Measurements from ENCODE around the gene PTPRCAP. TPM values are rescaled to one million over a fixed set of nuclear protein-coding genes. Genes with fewer than 3 reads are reported as not detected.
"Not testable (repeated sequence)": the region's sequence is repeated elsewhere in the genome, so short reads cannot be mapped to it uniquely, and the experiment has no call there.

PTPRCAP gene
- polyA plus RNA-seq (2013, experiment 1 of 4) = 0.33 TPM
- polyA plus RNA-seq (2013, experiment 2 of 4) = 0.71 TPM
- 1.1 TPM for polyA plus RNA-seq (2013, experiment 3 of 4)
- 0.69 TPM for polyA plus RNA-seq (2013, experiment 4 of 4)

- H3K27ac ChIP-seq (ENCODE audit: insufficient read depth, low read depth, low read length, poor library complexity, severe bottlenecking) = no peak within 1 kb of the TSS
- no peak within 1 kb of the TSS for H3K4me3 ChIP-seq (ENCODE audit: insufficient read depth, low read depth, low read length)
- 86 to 87% methylated on average over 23 to 26 of the region's 26 CpGs for WGBS, 2 experiments
- H3K27me3 ChIP-seq (ENCODE audit: control insufficient read depth, insufficient read depth, low read length, poor library complexity, severe bottlenecking) = no peaks in the 10 kb centered on the region
- no peaks in the 10 kb centered on the region for H3K4me1 ChIP-seq (ENCODE audit: control insufficient read depth, insufficient read depth, low read length)
- no peaks in the 10 kb centered on the region for H3K9me3 ChIP-seq (ENCODE audit: control insufficient read depth, low read length)
- peaks cover 4% of the 10 kb centered on the region for H3K36me3 ChIP-seq (ENCODE audit: control insufficient read depth, insufficient read depth, low read length)
Measured at GRCh38 chr11:67437082-67437808, at the start of gene PTPRCAP. Gene PTPRCAP (minus strand): TSS chr11:67437682. CDS start chr11:67437619, 63 bp downstream.

- Histone ChIP-seq H3K27ac (ENCODE audit: insufficient read depth, low read depth, low read length, poor library complexity, severe bottlenecking) (no peak overlapping the region), H3K4me3 (ENCODE audit: insufficient read depth, low read depth, low read length) (no peak overlapping the region), H3K4me1 (ENCODE audit: control insufficient read depth, insufficient read depth, low read length) (peaks cover 6% of the 10 kb centered on the region), H3K27me3 (ENCODE audit: control insufficient read depth, insufficient read depth, low read length, poor library complexity, severe bottlenecking) (peaks cover 4% of the 10 kb centered on the region), H3K36me3 (ENCODE audit: control insufficient read depth, insufficient read depth, low read length) (no peaks in the 10 kb centered on the region), H3K9me3 (ENCODE audit: control insufficient read depth, low read length) (no peaks in the 10 kb centered on the region)
- 94 to 95% methylated on average over 20 of the region's 20 CpGs for WGBS, 2 experiments
Measured at GRCh38 chr11:67486481-67487195, 49.2 kb upstream of the PTPRCAP start.

GRCh38 chr11:67485873-67486361 is 48.4 kb upstream of the PTPRCAP start:
- H3K9me3 ChIP-seq (ENCODE audit: control insufficient read depth, low read length); H3K27ac ChIP-seq (ENCODE audit: insufficient read depth, low read depth, low read length, poor library complexity, severe bottlenecking): not testable (repeated sequence)
- 87 to 89% methylated on average over 7 of the region's 7 CpGs for WGBS, 2 experiments

GRCh38 chr11:67484847-67485311 is 47.4 kb upstream of the PTPRCAP start:
- no peak overlapping the region for H3K27ac ChIP-seq (ENCODE audit: insufficient read depth, low read depth, low read length, poor library complexity, severe bottlenecking)
- WGBS, 2 experiments = 89% methylated on average over 11 of the region's 11 CpGs

More at GRCh38 chr11:67485873-67486361, 48.4 kb upstream of the PTPRCAP start:
- not testable (repeated sequence) for H3K27me3 ChIP-seq (ENCODE audit: control insufficient read depth, insufficient read depth, low read length, poor library complexity, severe bottlenecking); H3K4me3 ChIP-seq (ENCODE audit: insufficient read depth, low read depth, low read length); H3K36me3 ChIP-seq (ENCODE audit: control insufficient read depth, insufficient read depth, low read length); H3K4me1 ChIP-seq (ENCODE audit: control insufficient read depth, insufficient read depth, low read length)

GRCh38 chr11:67483831-67484665 is 46.6 kb upstream of the PTPRCAP start:
- H3K27me3 ChIP-seq (ENCODE audit: control insufficient read depth, insufficient read depth, low read length, poor library complexity, severe bottlenecking) = peaks cover 4% of the 10 kb centered on the region
- H3K36me3 ChIP-seq (ENCODE audit: control insufficient read depth, insufficient read depth, low read length) = no peaks in the 10 kb centered on the region
- 93 to 94% methylated on average over 16 of the region's 16 CpGs for WGBS, 2 experiments
- H3K9me3 ChIP-seq (ENCODE audit: control insufficient read depth, low read length) = no peaks in the 10 kb centered on the region
- no peak overlapping the region for H3K4me3 ChIP-seq (ENCODE audit: insufficient read depth, low read depth, low read length)
- no peak overlapping the region for H3K27ac ChIP-seq (ENCODE audit: insufficient read depth, low read depth, low read length, poor library complexity, severe bottlenecking)
- peaks cover 6% of the 10 kb centered on the region for H3K4me1 ChIP-seq (ENCODE audit: control insufficient read depth, insufficient read depth, low read length)

More at GRCh38 chr11:67484847-67485311, 47.4 kb upstream of the PTPRCAP start:
- Histone ChIP-seq H3K4me3 (ENCODE audit: insufficient read depth, low read depth, low read length) (no peak overlapping the region), H3K36me3 (ENCODE audit: control insufficient read depth, insufficient read depth, low read length) (no peaks in the 10 kb centered on the region), H3K9me3 (ENCODE audit: control insufficient read depth, low read length) (no peaks in the 10 kb centered on the region), H3K4me1 (ENCODE audit: control insufficient read depth, insufficient read depth, low read length) (peaks cover 6% of the 10 kb centered on the region), H3K27me3 (ENCODE audit: control insufficient read depth, insufficient read depth, low read length, poor library complexity, severe bottlenecking) (peaks cover 4% of the 10 kb centered on the region)

- H3K4me3 ChIP-seq (ENCODE audit: insufficient read depth, low read depth, low read length) = peak within 1 kb of the TSS; percentile 50
- WGBS, 2 experiments = 10 to 11% methylated on average over 60 of the region's 60 CpGs
- H3K36me3 ChIP-seq (ENCODE audit: control insufficient read depth, insufficient read depth, low read length) = no peaks in the 10 kb centered on the region
- H3K4me1 ChIP-seq (ENCODE audit: control insufficient read depth, insufficient read depth, low read length) = peaks cover 6% of the 10 kb centered on the region
- H3K27me3 ChIP-seq (ENCODE audit: control insufficient read depth, insufficient read depth, low read length, poor library complexity, severe bottlenecking) = peaks cover 4% of the 10 kb centered on the region
- peak within 1 kb of the TSS; percentile 47 for H3K27ac ChIP-seq (ENCODE audit: insufficient read depth, low read depth, low read length, poor library complexity, severe bottlenecking)
- no peaks in the 10 kb centered on the region for H3K9me3 ChIP-seq (ENCODE audit: control insufficient read depth, low read length)
Measured at GRCh38 chr11:67482827-67483798, 45.6 kb upstream of the PTPRCAP start, which contains the start of gene AIP. Gene AIP (plus strand): TSS chr11:67483026. CDS start chr11:67483159, 133 bp downstream.

GRCh38 chr11:67482275-67482826 is 44.9 kb upstream of the PTPRCAP start:
- Histone ChIP-seq H3K4me1 (ENCODE audit: control insufficient read depth, insufficient read depth, low read length) (peaks cover 6% of the 10 kb centered on the region), H3K27me3 (ENCODE audit: control insufficient read depth, insufficient read depth, low read length, poor library complexity, severe bottlenecking) (peaks cover 4% of the 10 kb centered on the region), H3K27ac (ENCODE audit: insufficient read depth, low read depth, low read length, poor library complexity, severe bottlenecking) (no peak overlapping the region), H3K4me3 (ENCODE audit: insufficient read depth, low read depth, low read length) (peak overlapping the region; percentile 50), H3K36me3 (ENCODE audit: control insufficient read depth, insufficient read depth, low read length) (no peaks in the 10 kb centered on the region), H3K9me3 (ENCODE audit: control insufficient read depth, low read length) (no peaks in the 10 kb centered on the region)
- WGBS, 2 experiments = 82 to 85% methylated on average over 19 of the region's 19 CpGs

- WGBS, 2 experiments = 88 to 96% methylated on average over 11 to 12 of the region's 16 CpGs
- H3K4me1 ChIP-seq (ENCODE audit: control insufficient read depth, insufficient read depth, low read length); H3K27me3 ChIP-seq (ENCODE audit: control insufficient read depth, insufficient read depth, low read length, poor library complexity, severe bottlenecking); H3K36me3 ChIP-seq (ENCODE audit: control insufficient read depth, insufficient read depth, low read length); H3K27ac ChIP-seq (ENCODE audit: insufficient read depth, low read depth, low read length, poor library complexity, severe bottlenecking); H3K9me3 ChIP-seq (ENCODE audit: control insufficient read depth, low read length); H3K4me3 ChIP-seq (ENCODE audit: insufficient read depth, low read depth, low read length): not testable (repeated sequence)
Measured at GRCh38 chr11:67477344-67478050, 40.0 kb upstream of the PTPRCAP start.
